Endothelial cell of umbilical vein (primary cell): ENCODE data around the gene COL5A1.

Experiments
- POLR2AphosphoS5 ChIP-seq: IDR thresholded peaks from 2 replicates; pipeline ENCODE4 v1.6.1; 2012; ENCODE audit warnings: low read depth, mild to moderate bottlenecking, control low read depth, low read length, moderate library complexity; ENCODE audit not compliant: insufficient read depth
- TF ChIP-seq, protein P1 (sequence below), 2 donors: IDR thresholded peaks; 1 replicate in 1 of 2; 2 replicates in 1 of 2; pipeline ENCODE4 v1.5.1; 2011; ENCODE audit warnings: low read length in 2 of 2, mild to moderate bottlenecking in 2 of 2, moderate library complexity in 2 of 2, control low read depth in 1 of 2, inconsistent platforms in 1 of 2, low read depth in 1 of 2; ENCODE audit not compliant: insufficient read depth in 1 of 2; ENCODE audit errors: extremely low read depth in 1 of 2

DNA sequence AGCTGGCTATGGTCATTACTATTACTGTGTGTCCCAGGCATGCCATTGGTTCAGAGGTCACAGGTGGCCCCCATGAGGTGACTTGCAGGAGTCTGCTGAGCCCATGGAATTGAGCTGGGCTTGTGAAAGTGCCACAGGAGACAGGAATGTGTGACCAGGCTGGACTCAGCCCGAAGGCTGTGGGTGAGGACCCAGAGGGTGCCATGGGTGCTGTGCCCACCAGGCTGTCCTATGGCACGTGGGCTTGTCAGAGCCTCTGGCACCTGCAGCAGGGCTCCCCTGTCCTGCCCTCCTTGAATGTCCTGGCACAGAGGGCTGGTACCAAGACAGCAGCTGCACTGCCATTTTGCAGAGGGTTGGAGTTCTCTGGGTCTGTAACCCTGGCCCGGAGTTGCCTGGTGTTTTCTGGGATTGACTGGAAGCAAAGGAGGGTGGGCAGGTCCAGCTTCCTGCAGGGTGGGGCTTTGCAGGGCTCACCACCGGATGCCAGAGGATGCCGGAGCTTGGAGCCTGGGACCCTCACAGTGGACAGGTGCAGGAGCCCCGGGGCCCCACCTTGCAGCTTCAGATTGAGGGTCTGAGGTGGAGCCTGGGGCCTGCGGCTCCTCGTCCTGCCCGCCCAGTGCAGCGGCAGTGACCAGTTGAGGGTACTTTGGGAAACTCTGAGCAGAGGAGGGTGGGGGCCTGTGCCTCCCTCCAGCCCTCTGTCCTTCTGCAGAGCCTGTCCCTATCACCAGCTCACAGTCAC is 14.2 kb downstream of the COL5A1 start:
- TF ChIP-seq, protein P1, sequence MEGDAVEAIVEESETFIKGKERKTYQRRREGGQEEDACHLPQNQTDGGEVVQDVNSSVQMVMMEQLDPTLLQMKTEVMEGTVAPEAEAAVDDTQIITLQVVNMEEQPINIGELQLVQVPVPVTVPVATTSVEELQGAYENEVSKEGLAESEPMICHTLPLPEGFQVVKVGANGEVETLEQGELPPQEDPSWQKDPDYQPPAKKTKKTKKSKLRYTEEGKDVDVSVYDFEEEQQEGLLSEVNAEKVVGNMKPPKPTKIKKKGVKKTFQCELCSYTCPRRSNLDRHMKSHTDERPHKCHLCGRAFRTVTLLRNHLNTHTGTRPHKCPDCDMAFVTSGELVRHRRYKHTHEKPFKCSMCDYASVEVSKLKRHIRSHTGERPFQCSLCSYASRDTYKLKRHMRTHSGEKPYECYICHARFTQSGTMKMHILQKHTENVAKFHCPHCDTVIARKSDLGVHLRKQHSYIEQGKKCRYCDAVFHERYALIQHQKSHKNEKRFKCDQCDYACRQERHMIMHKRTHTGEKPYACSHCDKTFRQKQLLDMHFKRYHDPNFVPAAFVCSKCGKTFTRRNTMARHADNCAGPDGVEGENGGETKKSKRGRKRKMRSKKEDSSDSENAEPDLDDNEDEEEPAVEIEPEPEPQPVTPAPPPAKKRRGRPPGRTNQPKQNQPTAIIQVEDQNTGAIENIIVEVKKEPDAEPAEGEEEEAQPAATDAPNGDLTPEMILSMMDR (IDR thresholded peaks at IDR 0.05; ENCODE audit: extremely low read depth in 1 of 2, insufficient read depth in 1 of 2, low read depth in 1 of 2, low read length in 2 of 2): no peak
- no peak for TF ChIP-seq POLR2AphosphoS5
